Lung (tissue), 12 donors: ENCODE data around the gene GET4. TPM values are rescaled to one million over a fixed set of nuclear protein-coding genes. Genes with fewer than 3 reads are reported as not detected.
A peak's percentile ranks its signal among the peaks of the same experiment; 100 is the strongest.

Experiments
- ATAC-seq: fragments of 200-7000 bp; cut with Tn5 transposase; one replicate; pipeline ENCODE4 v1.9.1; 2020; ENCODE audit warnings: moderate number of reproducible peaks; ENCODE audit not compliant: insufficient read depth, low FRiP score
- DNase-seq, 3 donors: peaks; one replicate each; pipeline ENCODE4 v3.0.0-alpha.2; 2013 to 2017
- H3K27ac ChIP-seq, 2 donors: one replicate each; pipeline ENCODE4 v1.5.1; 2013; ENCODE audit warnings: mild to moderate bottlenecking in 2 of 2, moderate library complexity in 2 of 2, control low read depth in 1 of 2, inconsistent platforms in 1 of 2, low read depth in 1 of 2, low read length in 1 of 2
- H3K27me3 ChIP-seq, 3 donors: one replicate each; pipeline ENCODE4 v1.5.1; 2013; ENCODE audit warnings: low read length in 2 of 3; ENCODE audit not compliant: control insufficient read depth in 3 of 3, insufficient read depth in 3 of 3
- H3K36me3 ChIP-seq, 4 donors: one replicate each; pipeline ENCODE4 v1.5.1; 2013; ENCODE audit warnings: low read length in 4 of 4, mild to moderate bottlenecking in 1 of 4, moderate library complexity in 1 of 4; ENCODE audit not compliant: control insufficient read depth in 4 of 4, insufficient read depth in 4 of 4
- H3K4me1 ChIP-seq, 5 donors: one replicate each; pipeline ENCODE4 v1.5.1; 2013; ENCODE audit warnings: low read length in 5 of 5, mild to moderate bottlenecking in 2 of 5, moderate library complexity in 1 of 5; ENCODE audit not compliant: control insufficient read depth in 5 of 5, insufficient read depth in 5 of 5
- H3K4me3 ChIP-seq: one replicate; pipeline ENCODE4 v1.5.1; 2013; ENCODE audit warnings: mild to moderate bottlenecking, control low read depth, moderate library complexity
- H3K9ac ChIP-seq, 2 donors: one replicate each; pipeline ENCODE4 v1.5.1; 2013; ENCODE audit warnings: low read length in 2 of 2, control low read depth in 1 of 2; ENCODE audit not compliant: insufficient read depth in 1 of 2
- H3K9me3 ChIP-seq, 4 donors: one replicate each; pipeline ENCODE4 v1.5.1; 2013; ENCODE audit warnings: low read length in 3 of 4, mild to moderate bottlenecking in 1 of 4, moderate library complexity in 1 of 4; ENCODE audit not compliant: control insufficient read depth in 4 of 4, insufficient read depth in 3 of 4
- WGBS, 2 donors: extraction: QIAGEN DNeasy Blood & Tissue Kit; methylation state at CpG; one replicate each; pipeline ENCODE4 v1.1.7; 2013; 5-methylcytosine and 5-hydroxymethylcytosine counted together
- polyA plus RNA-seq, 2 donors: library from polyadenylated mRNA; stranded (reverse); fragments of 200-250 nt; gene quantifications; one replicate each; pipeline ENCODE4 v1.2.1, GENCODE V29; 2013
- total RNA-seq, 2 donors: library from RNA; depleted of rRNA in 1 of 2; stranded (reverse); fragments of >200 nt in 1 of 2; gene quantifications; one replicate each; pipeline ENCODE4 v1.2.1, GENCODE V29; 2014 to 2021
- TF ChIP-seq, protein P1 (sequence below): IDR thresholded peaks from 2 replicates; pipeline ENCODE4 v1.5.1; 2012; ENCODE audit warnings: mild to moderate bottlenecking; ENCODE audit errors: control extremely low read depth, extremely low read depth
- donor health status: control.
- donor health status: control.
- donor health status: Bipolar disorder and iron deficiency.
- donor health status: healthy.
- donor health status: DM: yes; HTN: yes; CAD: no.

Gene GET4
- total and polyA plus RNA-seq, 4 donors, result 34.1 to 41.8 (median 40.0) TPM

- TF ChIP-seq, protein P1, sequence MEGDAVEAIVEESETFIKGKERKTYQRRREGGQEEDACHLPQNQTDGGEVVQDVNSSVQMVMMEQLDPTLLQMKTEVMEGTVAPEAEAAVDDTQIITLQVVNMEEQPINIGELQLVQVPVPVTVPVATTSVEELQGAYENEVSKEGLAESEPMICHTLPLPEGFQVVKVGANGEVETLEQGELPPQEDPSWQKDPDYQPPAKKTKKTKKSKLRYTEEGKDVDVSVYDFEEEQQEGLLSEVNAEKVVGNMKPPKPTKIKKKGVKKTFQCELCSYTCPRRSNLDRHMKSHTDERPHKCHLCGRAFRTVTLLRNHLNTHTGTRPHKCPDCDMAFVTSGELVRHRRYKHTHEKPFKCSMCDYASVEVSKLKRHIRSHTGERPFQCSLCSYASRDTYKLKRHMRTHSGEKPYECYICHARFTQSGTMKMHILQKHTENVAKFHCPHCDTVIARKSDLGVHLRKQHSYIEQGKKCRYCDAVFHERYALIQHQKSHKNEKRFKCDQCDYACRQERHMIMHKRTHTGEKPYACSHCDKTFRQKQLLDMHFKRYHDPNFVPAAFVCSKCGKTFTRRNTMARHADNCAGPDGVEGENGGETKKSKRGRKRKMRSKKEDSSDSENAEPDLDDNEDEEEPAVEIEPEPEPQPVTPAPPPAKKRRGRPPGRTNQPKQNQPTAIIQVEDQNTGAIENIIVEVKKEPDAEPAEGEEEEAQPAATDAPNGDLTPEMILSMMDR, result no peak
- H3K27ac ChIP-seq, result peak overlapping the region in 1 of 2 donors; percentile 24
- peaks cover 0 to 9% (median 5%) of the 10 kb centered on the region in 4 donors for H3K36me3 ChIP-seq
- peaks cover 4 to 23% (median 7%) of the 10 kb centered on the region in 5 donors for H3K4me1 ChIP-seq
- ATAC-seq, result no peak
- 86 to 91% methylated on average over 15 of the region's 15 CpGs for WGBS, 2 donors
- no peak for DNase-seq
- no peaks in the 10 kb centered on the region for H3K27me3 ChIP-seq
- H3K4me3 ChIP-seq, result no peak overlapping the region
- H3K9me3 ChIP-seq, result no peaks in the 10 kb centered on the region
- no peak overlapping the region for H3K9ac ChIP-seq
Measured at GRCh38 chr7:880450-880849, 4.1 kb downstream of the GET4 start.

DNA sequence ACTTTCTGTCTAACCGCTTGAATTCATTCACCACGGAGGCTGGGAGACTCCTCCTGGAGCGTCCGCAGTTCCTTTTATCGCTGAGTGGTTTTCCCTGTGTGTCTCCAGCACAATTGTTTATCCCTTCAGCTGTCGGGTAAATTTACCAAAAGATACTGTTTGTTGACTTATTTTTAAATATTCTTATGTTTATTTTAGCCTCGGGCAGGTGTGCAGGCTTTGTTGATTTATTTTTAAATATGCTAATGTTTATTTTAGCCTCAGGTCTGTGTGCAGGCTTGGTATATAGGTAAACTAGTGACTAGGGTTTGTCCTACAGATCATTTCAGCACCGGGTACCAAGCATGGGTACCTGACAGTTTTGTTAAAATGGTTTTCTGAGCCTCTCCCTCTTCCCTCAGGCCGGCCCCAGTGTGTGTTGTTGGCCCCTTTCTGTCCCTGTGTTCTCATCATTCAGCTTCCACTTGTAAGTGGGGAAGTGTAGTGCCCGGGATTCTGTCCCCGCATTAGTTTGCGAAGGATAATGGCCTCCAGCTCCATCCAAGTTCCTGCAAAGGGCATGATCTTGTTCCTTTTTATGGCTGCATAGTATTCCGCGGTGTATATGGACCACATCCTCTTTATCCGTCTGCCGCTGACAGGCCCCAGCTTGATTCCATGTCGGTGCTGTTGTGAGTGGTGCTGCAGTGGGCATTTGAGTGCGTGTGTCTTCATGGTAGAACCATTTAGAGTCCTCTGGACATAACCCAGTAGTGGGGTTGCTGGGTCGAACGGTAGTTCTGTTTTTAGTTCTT is 5.3 kb downstream of the GET4 start:
- no peaks in the 10 kb centered on the region for H3K9me3 ChIP-seq
- TF ChIP-seq, protein P1, result no peak
- WGBS, 2 donors, result 94 to 96% methylated on average over 20 of the region's 20 CpGs
- DNase-seq (no peak), ATAC-seq (no peak)
- H3K4me3 ChIP-seq, result no peak overlapping the region
- no peaks in the 10 kb centered on the region for H3K27me3 ChIP-seq
- peaks cover 0 to 11% (median 5%) of the 10 kb centered on the region in 4 donors for H3K36me3 ChIP-seq
- H3K4me1 ChIP-seq, result peaks cover 4 to 21% (median 7%) of the 10 kb centered on the region in 5 donors
- no peak overlapping the region for H3K9ac ChIP-seq
- no peak overlapping the region for H3K27ac ChIP-seq

GRCh38 chr7:882336-883035 is 6.1 kb downstream of the GET4 start:
- Histone ChIP-seq H3K27ac (no peak overlapping the region), H3K36me3 (peaks cover 0 to 20% (median 4%) of the 10 kb centered on the region in 4 donors), H3K4me1 (peaks cover 4 to 21% (median 7%) of the 10 kb centered on the region in 5 donors), H3K9ac (no peak overlapping the region), H3K9me3 (no peaks in the 10 kb centered on the region), H3K4me3 (no peak overlapping the region), H3K27me3 (no peaks in the 10 kb centered on the region)
- 92 to 93% methylated on average over 37 of the region's 37 CpGs for WGBS, 2 donors
- ATAC-seq, result no peak
- DNase-seq, result no peak
- TF ChIP-seq, protein P1, result no peak
